MM.1S (cell line): Measurements from ENCODE around the gene SLC25A22.
A peak's percentile ranks its signal among the peaks of the same experiment; 100 is the strongest.

ENCODE experiments used
- DNase-seq: peaks from one replicate; pipeline ENCODE4 v3.0.0-alpha.2; 2015
- H2AFZ ChIP-seq: fragments of 300-600 bp; sonication (generic); 2 replicates; pipeline ENCODE4 v1.6.0; 2016; ENCODE audit warnings: antibody characterized with exemption, low read length
- H3F3A ChIP-seq: fragments of 300-600 bp; sonication (generic); 2 replicates; pipeline ENCODE4 v1.6.1; 2016; ENCODE audit warnings: mild to moderate bottlenecking, antibody characterized with exemption, low read length, moderate library complexity, mixed read lengths; ENCODE audit not compliant: insufficient read depth
- H3K27ac ChIP-seq: fragments of 300-600 bp; sonication (generic); 2 replicates; pipeline ENCODE4 v1.5.1; 2016; ENCODE audit warnings: mild to moderate bottlenecking, low read length
- H3K27me3 ChIP-seq: fragments of 300-600 bp; sonication (generic); replicated peaks from 2 replicates; pipeline ENCODE4 v1.6.0; 2016; ENCODE audit warnings: low read length; ENCODE audit not compliant: insufficient read depth
- H3K36me3 ChIP-seq: fragments of 300-600 bp; sonication (generic); replicated peaks from 2 replicates; pipeline ENCODE4 v1.6.1; 2016; ENCODE audit warnings: mild to moderate bottlenecking, low read length, mixed read lengths; ENCODE audit not compliant: insufficient read depth
- H3K4me1 ChIP-seq: fragments of 300-600 bp; sonication (generic); 2 replicates; pipeline ENCODE4 v1.6.1; 2016; ENCODE audit warnings: low read length, mixed read lengths
- H3K4me2 ChIP-seq: fragments of 300-600 bp; sonication (generic); 2 replicates; pipeline ENCODE4 v1.6.0; 2016; ENCODE audit warnings: low read depth, low read length
- H3K4me3 ChIP-seq: fragments of 300-600 bp; sonication (generic); 2 replicates; pipeline ENCODE4 v1.5.1; 2016; ENCODE audit warnings: low read length, mixed read lengths
- H3K79me2 ChIP-seq: fragments of 300-600 bp; sonication (generic); 2 replicates; pipeline ENCODE4 v1.6.1; 2016; ENCODE audit warnings: mixed run types, low read length, mixed read lengths
- H3K9ac ChIP-seq: fragments of 300-600 bp; sonication (generic); 2 replicates; pipeline ENCODE4 v1.6.1; 2016; ENCODE audit warnings: low read length, mixed read lengths
- H3K9me2 ChIP-seq: fragments of 300-600 bp; sonication (generic); replicated peaks from 2 replicates; pipeline ENCODE4 v1.6.1; 2016; ENCODE audit warnings: mild to moderate bottlenecking, low read length, mixed read lengths; ENCODE audit not compliant: insufficient read depth
- H3K9me3 ChIP-seq: fragments of 300-600 bp; sonication (generic); replicated peaks from 2 replicates; pipeline ENCODE4 v1.6.1; 2016; ENCODE audit warnings: mild to moderate bottlenecking, low read length, mixed read lengths; ENCODE audit not compliant: insufficient read depth
- H4K20me1 ChIP-seq: fragments of 300-600 bp; sonication (generic); 2 replicates; pipeline ENCODE4 v1.6.1; 2016; ENCODE audit warnings: mild to moderate bottlenecking, low read length, moderate library complexity, mixed read lengths; ENCODE audit not compliant: insufficient read depth
- EZH2 ChIP-seq: fragments of 300-600 bp; sonication (generic); optimal IDR thresholded peaks from 2 replicates; pipeline ENCODE3; 2017; ENCODE audit warnings: low read depth, mild to moderate bottlenecking, antibody characterized with exemption, low read length, mixed read lengths
- EZH2phosphoT487 ChIP-seq: fragments of 300-600 bp; sonication (generic); IDR thresholded peaks from 2 replicates; pipeline ENCODE4 v1.6.1; 2018; ENCODE audit warnings: antibody characterized with exemption, low read length
- TF ChIP-seq, protein P1 (sequence below): fragments of 300-600 bp; sonication (generic); IDR thresholded peaks from 2 replicates; pipeline ENCODE4 v1.5.1; 2016; ENCODE audit warnings: antibody characterized with exemption, low read length, mixed read lengths

SLC25A22 gene

DNA sequence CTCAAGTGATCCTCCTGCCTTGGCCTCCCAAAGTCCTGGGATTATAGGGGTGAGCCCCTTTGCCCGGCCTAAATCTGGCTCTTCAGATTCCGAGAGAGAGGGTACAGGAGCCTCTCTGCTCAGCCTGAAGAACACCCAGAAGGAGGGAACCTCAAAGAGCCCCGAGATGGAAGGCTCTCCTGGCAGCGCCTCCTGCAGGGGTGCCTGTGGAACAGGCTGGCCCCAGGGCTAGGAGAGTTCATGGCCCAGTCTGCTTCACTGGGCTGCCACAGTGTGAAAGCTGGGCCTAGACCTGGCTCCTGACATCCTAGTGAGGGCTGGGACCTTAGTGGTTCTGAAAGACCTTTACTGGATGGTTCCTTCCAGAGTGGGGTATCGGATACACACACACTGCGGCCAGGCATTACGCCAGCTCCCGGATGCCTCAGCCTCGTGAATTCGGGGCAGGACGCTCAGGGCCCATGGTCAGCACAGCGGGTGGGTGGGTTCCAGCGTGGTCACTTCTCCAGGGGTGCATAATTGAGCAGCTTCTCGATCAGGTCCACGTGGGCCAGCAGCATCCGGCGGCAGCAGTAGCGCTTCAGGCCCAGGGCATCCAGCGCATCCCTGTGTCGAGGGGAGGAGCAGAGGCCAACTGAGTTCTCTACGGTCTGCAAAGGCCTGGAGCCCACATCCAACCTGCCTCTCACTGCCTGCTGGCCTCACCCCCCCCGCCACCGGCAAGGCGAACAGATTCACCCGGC lies 42.0 kb upstream of the SLC25A22 start:
- H3K36me3 ChIP-seq = 0 out of 2 replicates have a peak, but pooled peaks cover 4% of the 10 kb centered on the region

GRCh38 chr11:839280-839623 lies 41.2 kb upstream of the SLC25A22 start:
- TF ChIP-seq EZH2phosphoT487 (no peak), EZH2 (no peak)
- TF ChIP-seq, protein P1, sequence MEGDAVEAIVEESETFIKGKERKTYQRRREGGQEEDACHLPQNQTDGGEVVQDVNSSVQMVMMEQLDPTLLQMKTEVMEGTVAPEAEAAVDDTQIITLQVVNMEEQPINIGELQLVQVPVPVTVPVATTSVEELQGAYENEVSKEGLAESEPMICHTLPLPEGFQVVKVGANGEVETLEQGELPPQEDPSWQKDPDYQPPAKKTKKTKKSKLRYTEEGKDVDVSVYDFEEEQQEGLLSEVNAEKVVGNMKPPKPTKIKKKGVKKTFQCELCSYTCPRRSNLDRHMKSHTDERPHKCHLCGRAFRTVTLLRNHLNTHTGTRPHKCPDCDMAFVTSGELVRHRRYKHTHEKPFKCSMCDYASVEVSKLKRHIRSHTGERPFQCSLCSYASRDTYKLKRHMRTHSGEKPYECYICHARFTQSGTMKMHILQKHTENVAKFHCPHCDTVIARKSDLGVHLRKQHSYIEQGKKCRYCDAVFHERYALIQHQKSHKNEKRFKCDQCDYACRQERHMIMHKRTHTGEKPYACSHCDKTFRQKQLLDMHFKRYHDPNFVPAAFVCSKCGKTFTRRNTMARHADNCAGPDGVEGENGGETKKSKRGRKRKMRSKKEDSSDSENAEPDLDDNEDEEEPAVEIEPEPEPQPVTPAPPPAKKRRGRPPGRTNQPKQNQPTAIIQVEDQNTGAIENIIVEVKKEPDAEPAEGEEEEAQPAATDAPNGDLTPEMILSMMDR = no peak
- Histone ChIP-seq H3K9me2 (no peaks in the 10 kb centered on the region), H3K79me2 (peaks cover 31% of the 10 kb centered on the region), H3K27me3 (peaks cover 13% of the 10 kb centered on the region), H3K4me2 (no peak overlapping the region), H3F3A (no peaks in the 10 kb centered on the region), H3K4me3 (no peak overlapping the region), H3K9ac (no peak overlapping the region), H3K9me3 (no peaks in the 10 kb centered on the region), H3K27ac (no peak overlapping the region), H3K4me1 (peaks cover 10% of the 10 kb centered on the region), H3K36me3 (0 out of 2 replicates have a peak, but pooled peaks cover 4% of the 10 kb centered on the region), H2AFZ (no peak overlapping the region), H4K20me1 (peaks cover 9% of the 10 kb centered on the region)
- no peak for DNase-seq

More for the DNA sequence above, 42.0 kb upstream of the SLC25A22 start:
- H2AFZ ChIP-seq = no peak overlapping the region
- H4K20me1 ChIP-seq = peaks cover 9% of the 10 kb centered on the region
- peaks cover 10% of the 10 kb centered on the region for H3K4me1 ChIP-seq
- no peak overlapping the region for H3K4me2 ChIP-seq
- H3K9ac ChIP-seq = no peak overlapping the region
- peaks cover 18% of the 10 kb centered on the region for H3K27me3 ChIP-seq
- H3F3A ChIP-seq = no peaks in the 10 kb centered on the region
- H3K9me3 ChIP-seq = no peaks in the 10 kb centered on the region
- no peak for TF ChIP-seq EZH2phosphoT487
- TF ChIP-seq, protein P1 = peak; percentile 25
- H3K27ac ChIP-seq = no peak overlapping the region
- DNase-seq = no peak
- H3K9me2 ChIP-seq = no peaks in the 10 kb centered on the region
- no peak overlapping the region for H3K4me3 ChIP-seq
- H3K79me2 ChIP-seq = peaks cover 31% of the 10 kb centered on the region

- Histone ChIP-seq H3K27ac (no peak overlapping the region), H3K36me3 (0 out of 2 replicates have a peak, but pooled peaks cover 4% of the 10 kb centered on the region), H3K9me3 (no peaks in the 10 kb centered on the region), H3K27me3 (peaks cover 7% of the 10 kb centered on the region), H3K4me2 (no peak overlapping the region), H3K79me2 (peaks cover 33% of the 10 kb centered on the region), H3K9me2 (no peaks in the 10 kb centered on the region), H3K4me1 (peaks cover 13% of the 10 kb centered on the region), H3K9ac (no peak overlapping the region), H3F3A (no peaks in the 10 kb centered on the region), H4K20me1 (peaks cover 9% of the 10 kb centered on the region), H3K4me3 (no peak overlapping the region), H2AFZ (no peak overlapping the region)
- TF ChIP-seq, protein P1 = no peak
- TF ChIP-seq EZH2phosphoT487 (no peak), EZH2 (no peak)
- no peak for DNase-seq
Observed at GRCh38 chr11:838441-839279, 40.6 kb upstream of the SLC25A22 start.
